D721Med (cell line): ENCODE results near the gene MYO1F.

Experiments
- DNase-seq: peaks from one replicate; pipeline ENCODE4 v3.0.0; 2011; ENCODE audit warnings: low spot score; ENCODE audit not compliant: insufficient read length
- FAIRE-seq: peaks from 2 replicates; lab custom pipeline; 2011; peaks lifted over from hg19 to GRCh38; lab: Jason Lieb, UNC
- CTCF ChIP-seq: IDR thresholded peaks from 2 replicates; pipeline ENCODE4 v1.5.1; 2012; ENCODE audit warnings: mild to moderate bottlenecking, control low read depth; ENCODE audit not compliant: insufficient read depth; ENCODE audit errors: missing control alignments

The MYO1F gene

GRCh38 chr19:8486661-8487136 is 90.5 kb downstream of the MYO1F start:
- no peak for FAIRE-seq
- no peak for TF ChIP-seq CTCF
- DNase-seq, result no peak

GRCh38 chr19:8485561-8486371 is 91.5 kb downstream of the MYO1F start:
- FAIRE-seq (no peak), DNase-seq (no peak)
- TF ChIP-seq CTCF, result no peak

GRCh38 chr19:8484331-8484894 is 92.8 kb downstream of the MYO1F start:
- FAIRE-seq, result no peak
- no peak for TF ChIP-seq CTCF
- DNase-seq, result no peak

GRCh38 chr19:8483165-8483564 is 94.1 kb downstream of the MYO1F start:
- FAIRE-seq, result no peak
- no peak for TF ChIP-seq CTCF
- DNase-seq, result no peak

GRCh38 chr19:8482696-8483095 is 94.5 kb downstream of the MYO1F start:
- FAIRE-seq (no peak), DNase-seq (no peak)
- no peak for TF ChIP-seq CTCF

- DNase-seq, result no peak
- TF ChIP-seq CTCF, result no peak
- no peak for FAIRE-seq
Observed at GRCh38 chr19:8481616-8482015, 95.6 kb downstream of the MYO1F start.

GRCh38 chr19:8481201-8481600 is 96.0 kb downstream of the MYO1F start:
- no peak for FAIRE-seq
- DNase-seq, result no peak
- no peak for TF ChIP-seq CTCF
